Hepatocyte (in vitro differentiated cells): ENCODE data around the gene SGTA.

ENCODE experiments used
- CTCF ChIP-seq: fragments of 200-600 bp; sonication (generic); IDR thresholded peaks from 2 replicates; pipeline ENCODE4 v1.5.1; 2016; ENCODE audit warnings: antibody characterized with exemption, mild to moderate bottlenecking; ENCODE audit not compliant: poor library complexity
- EZH2 ChIP-seq: fragments of 200-600 bp; sonication (generic); IDR thresholded peaks from 2 replicates; pipeline ENCODE4 v1.6.1; 2016; ENCODE audit warnings: antibody characterized with exemption, mild to moderate bottlenecking, borderline replicate concordance
- EZH2phosphoT487 ChIP-seq: fragments of 200-600 bp; sonication (generic); IDR thresholded peaks from one replicate; pipeline ENCODE4 v1.6.1; 2018; ENCODE audit warnings: antibody characterized with exemption, mild to moderate bottlenecking, low read depth, moderate library complexity; ENCODE audit not compliant: unreplicated experiment, severe bottlenecking

GRCh38 chr19:2822846-2823245 lies 39.8 kb upstream of the SGTA start:
- no peak for TF ChIP-seq CTCF
- no peak for TF ChIP-seq EZH2
- no peak for TF ChIP-seq EZH2phosphoT487
